SK-N-SH (cell line): ENCODE results near the gene PPP1R12A.

Experiments used
- EP300 ChIP-seq, 2 experiments: IDR thresholded peaks; 2 replicates each; pipeline versions ENCODE4 v1.4.0 to v1.6.1; 2012; ENCODE audit warnings: borderline replicate concordance in 1 of 2, low read depth in 1 of 2, low read length in 1 of 2
- YY1 ChIP-seq: IDR thresholded peaks from 2 replicates; pipeline ENCODE4 v1.4.0; 2012; ENCODE audit warnings: low read depth, mild to moderate bottlenecking
- TF ChIP-seq, protein P1 (sequence below): fragments of 200-600 bp; sonication (generic); IDR thresholded peaks from 2 replicates; pipeline ENCODE4 v1.6.1; 2017; ENCODE audit warnings: antibody characterized with exemption, mild to moderate bottlenecking, moderate library complexity
- TF ChIP-seq, protein P2 (sequence below): IDR thresholded peaks from 2 replicates; pipeline ENCODE4 v1.4.0; 2012; ENCODE audit warnings: low read depth
- TF ChIP-seq, protein P3 (sequence below): IDR thresholded peaks from 2 replicates; pipeline ENCODE4 v1.6.1; 2012; ENCODE audit warnings: mild to moderate bottlenecking, low read depth, low read length, moderate library complexity

DNA sequence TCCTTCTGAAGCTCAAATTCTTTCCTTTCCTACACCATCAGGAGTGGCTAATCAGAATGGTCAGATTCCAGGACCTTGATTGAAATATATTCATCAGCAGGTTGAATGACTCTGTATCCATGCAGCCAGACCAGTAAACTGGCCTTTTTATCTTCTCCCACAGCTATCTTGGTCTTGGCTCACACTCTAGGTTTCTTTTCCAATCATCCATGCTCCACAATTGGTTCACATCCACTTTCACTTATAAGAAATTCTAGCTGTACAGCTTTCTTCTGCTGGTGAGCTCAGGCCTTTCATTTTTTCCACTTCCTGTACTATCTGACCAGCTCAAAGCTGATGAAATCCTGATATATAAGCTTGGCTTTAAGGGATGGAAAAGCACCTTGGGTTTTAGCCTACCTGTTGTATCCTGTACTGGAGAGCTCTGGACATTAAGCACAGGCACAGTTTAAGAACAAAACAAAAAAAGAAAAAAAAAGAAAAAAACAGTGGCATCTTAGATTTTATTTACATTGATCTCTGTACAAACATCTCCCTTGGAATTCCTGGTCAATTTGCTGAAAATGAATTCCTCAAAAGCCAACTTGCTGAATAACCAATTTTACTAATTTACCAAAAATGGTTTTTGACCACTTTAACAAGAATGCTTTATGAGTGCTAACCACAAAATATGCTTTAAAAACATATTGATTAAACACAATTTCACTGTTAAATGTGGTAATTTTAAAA, 152.6 kb downstream of the PPP1R12A start:
- TF ChIP-seq, protein P1, sequence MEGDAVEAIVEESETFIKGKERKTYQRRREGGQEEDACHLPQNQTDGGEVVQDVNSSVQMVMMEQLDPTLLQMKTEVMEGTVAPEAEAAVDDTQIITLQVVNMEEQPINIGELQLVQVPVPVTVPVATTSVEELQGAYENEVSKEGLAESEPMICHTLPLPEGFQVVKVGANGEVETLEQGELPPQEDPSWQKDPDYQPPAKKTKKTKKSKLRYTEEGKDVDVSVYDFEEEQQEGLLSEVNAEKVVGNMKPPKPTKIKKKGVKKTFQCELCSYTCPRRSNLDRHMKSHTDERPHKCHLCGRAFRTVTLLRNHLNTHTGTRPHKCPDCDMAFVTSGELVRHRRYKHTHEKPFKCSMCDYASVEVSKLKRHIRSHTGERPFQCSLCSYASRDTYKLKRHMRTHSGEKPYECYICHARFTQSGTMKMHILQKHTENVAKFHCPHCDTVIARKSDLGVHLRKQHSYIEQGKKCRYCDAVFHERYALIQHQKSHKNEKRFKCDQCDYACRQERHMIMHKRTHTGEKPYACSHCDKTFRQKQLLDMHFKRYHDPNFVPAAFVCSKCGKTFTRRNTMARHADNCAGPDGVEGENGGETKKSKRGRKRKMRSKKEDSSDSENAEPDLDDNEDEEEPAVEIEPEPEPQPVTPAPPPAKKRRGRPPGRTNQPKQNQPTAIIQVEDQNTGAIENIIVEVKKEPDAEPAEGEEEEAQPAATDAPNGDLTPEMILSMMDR: no peak
- TF ChIP-seq, protein P2, sequence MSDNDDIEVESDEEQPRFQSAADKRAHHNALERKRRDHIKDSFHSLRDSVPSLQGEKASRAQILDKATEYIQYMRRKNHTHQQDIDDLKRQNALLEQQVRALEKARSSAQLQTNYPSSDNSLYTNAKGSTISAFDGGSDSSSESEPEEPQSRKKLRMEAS: no peak
- TF ChIP-seq, protein P3, sequence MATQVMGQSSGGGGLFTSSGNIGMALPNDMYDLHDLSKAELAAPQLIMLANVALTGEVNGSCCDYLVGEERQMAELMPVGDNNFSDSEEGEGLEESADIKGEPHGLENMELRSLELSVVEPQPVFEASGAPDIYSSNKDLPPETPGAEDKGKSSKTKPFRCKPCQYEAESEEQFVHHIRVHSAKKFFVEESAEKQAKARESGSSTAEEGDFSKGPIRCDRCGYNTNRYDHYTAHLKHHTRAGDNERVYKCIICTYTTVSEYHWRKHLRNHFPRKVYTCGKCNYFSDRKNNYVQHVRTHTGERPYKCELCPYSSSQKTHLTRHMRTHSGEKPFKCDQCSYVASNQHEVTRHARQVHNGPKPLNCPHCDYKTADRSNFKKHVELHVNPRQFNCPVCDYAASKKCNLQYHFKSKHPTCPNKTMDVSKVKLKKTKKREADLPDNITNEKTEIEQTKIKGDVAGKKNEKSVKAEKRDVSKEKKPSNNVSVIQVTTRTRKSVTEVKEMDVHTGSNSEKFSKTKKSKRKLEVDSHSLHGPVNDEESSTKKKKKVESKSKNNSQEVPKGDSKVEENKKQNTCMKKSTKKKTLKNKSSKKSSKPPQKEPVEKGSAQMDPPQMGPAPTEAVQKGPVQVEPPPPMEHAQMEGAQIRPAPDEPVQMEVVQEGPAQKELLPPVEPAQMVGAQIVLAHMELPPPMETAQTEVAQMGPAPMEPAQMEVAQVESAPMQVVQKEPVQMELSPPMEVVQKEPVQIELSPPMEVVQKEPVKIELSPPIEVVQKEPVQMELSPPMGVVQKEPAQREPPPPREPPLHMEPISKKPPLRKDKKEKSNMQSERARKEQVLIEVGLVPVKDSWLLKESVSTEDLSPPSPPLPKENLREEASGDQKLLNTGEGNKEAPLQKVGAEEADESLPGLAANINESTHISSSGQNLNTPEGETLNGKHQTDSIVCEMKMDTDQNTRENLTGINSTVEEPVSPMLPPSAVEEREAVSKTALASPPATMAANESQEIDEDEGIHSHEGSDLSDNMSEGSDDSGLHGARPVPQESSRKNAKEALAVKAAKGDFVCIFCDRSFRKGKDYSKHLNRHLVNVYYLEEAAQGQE: no peak
- TF ChIP-seq EP300 (IDR thresholded peaks at IDR 0.05; ENCODE audit: borderline replicate concordance in 1 of 2, low read depth in 1 of 2, low read length in 1 of 2): no peak
- no peak for TF ChIP-seq YY1
